Thymus (tissue), 11 donors: ENCODE results near the gene GLDC. TPM values are rescaled to one million over a fixed set of nuclear protein-coding genes. Genes with fewer than 3 reads are reported as not detected.

Experiments used
- DNase-seq, 9 donors: peaks; one replicate each; pipeline ENCODE4 v3.0.0-alpha.2; 2013; ENCODE audit warnings: low spot score in 9 of 9, low read depth in 6 of 9, missing footprints in 1 of 9
- H3K27ac ChIP-seq, 2 donors: one replicate each; pipeline ENCODE4 v1.5.1; 2013; ENCODE audit warnings: control low read depth in 1 of 2, low read depth in 1 of 2, low read length in 1 of 2, mild to moderate bottlenecking in 1 of 2, moderate library complexity in 1 of 2
- H3K27me3 ChIP-seq, 2 donors: one replicate each; pipeline ENCODE4 v1.5.1; 2013; ENCODE audit warnings: low read length in 1 of 2; ENCODE audit not compliant: control insufficient read depth in 2 of 2, insufficient read depth in 1 of 2
- H3K36me3 ChIP-seq, 2 donors: one replicate each; pipeline ENCODE4 v1.5.1; 2013; ENCODE audit warnings: low read length in 1 of 2, mild to moderate bottlenecking in 1 of 2, moderate library complexity in 1 of 2; ENCODE audit not compliant: control insufficient read depth in 2 of 2, insufficient read depth in 2 of 2
- H3K4me1 ChIP-seq, 2 donors: one replicate each; pipeline ENCODE4 v1.5.1; 2013; ENCODE audit warnings: low read length in 2 of 2; ENCODE audit not compliant: control insufficient read depth in 2 of 2, insufficient read depth in 2 of 2
- H3K4me3 ChIP-seq, 2 donors: one replicate each; pipeline ENCODE4 v1.5.1; 2013; ENCODE audit warnings: low read length in 2 of 2, control low read depth in 1 of 2, mild to moderate bottlenecking in 1 of 2
- H3K9me3 ChIP-seq, 2 donors: one replicate each; pipeline ENCODE4 v1.5.1; 2013; ENCODE audit warnings: low read length in 1 of 2, mild to moderate bottlenecking in 1 of 2; ENCODE audit not compliant: control insufficient read depth in 2 of 2, insufficient read depth in 1 of 2
- WGBS: extraction: QIAGEN DNeasy Blood & Tissue Kit; methylation state at CpG from one replicate; pipeline ENCODE4 v1.1.7; 2013; 5-methylcytosine and 5-hydroxymethylcytosine counted together
- polyA plus RNA-seq: library from polyadenylated mRNA; stranded (reverse); fragments of 200-250 nt; gene quantifications from one replicate; pipeline ENCODE4 v1.2.3, GENCODE V29; 2013
- total RNA-seq: library from RNA; stranded (reverse); fragments of 120-200 nt; gene quantifications from one replicate; pipeline ENCODE4 v1.2.4, GENCODE V29; 2013
- donor health status: healthy.

GLDC gene
- total and polyA plus RNA-seq, 2 donors, result 0.71 to 2.2 TPM

DNA sequence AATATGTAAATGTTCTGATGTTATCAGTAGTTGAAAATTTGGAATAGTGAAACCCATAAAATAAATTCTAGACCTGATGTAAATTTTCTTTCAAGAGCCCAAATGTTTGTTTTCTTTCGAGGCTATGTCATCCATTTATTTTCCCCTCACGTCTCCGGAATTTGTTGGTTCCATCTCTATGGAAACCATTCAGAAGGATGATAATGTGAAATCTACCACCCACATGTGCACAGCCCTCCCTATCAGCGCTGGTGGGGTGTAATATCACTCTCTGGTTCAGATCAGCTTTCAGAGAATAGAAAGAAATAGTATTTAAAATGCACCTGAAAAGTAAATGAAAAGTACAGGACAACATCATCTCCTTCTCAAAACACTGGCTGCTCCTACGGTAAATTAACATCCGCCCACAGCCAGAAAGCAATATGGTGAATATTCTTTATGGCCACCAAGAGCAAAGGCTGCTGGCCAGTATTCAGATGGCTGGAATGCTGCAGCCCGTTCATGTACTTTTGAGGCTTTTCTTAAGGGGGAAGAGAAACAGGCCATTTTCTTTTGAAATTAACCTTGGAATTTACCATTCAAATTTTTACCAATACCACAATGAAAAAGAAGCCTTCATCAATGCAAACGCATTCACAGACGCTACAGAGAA, 28.5 kb downstream of the GLDC start:
- no peaks in the 10 kb centered on the region for H3K9me3 ChIP-seq
- H3K36me3 ChIP-seq, result no peaks in the 10 kb centered on the region
- 93% methylated on average over 9 of the region's 9 CpGs for WGBS
- H3K4me1 ChIP-seq, result no peaks in the 10 kb centered on the region
- no peak for DNase-seq
- no peaks in the 10 kb centered on the region for H3K27me3 ChIP-seq
- H3K4me3 ChIP-seq, result no peak overlapping the region
- H3K27ac ChIP-seq, result no peak overlapping the region

DNA sequence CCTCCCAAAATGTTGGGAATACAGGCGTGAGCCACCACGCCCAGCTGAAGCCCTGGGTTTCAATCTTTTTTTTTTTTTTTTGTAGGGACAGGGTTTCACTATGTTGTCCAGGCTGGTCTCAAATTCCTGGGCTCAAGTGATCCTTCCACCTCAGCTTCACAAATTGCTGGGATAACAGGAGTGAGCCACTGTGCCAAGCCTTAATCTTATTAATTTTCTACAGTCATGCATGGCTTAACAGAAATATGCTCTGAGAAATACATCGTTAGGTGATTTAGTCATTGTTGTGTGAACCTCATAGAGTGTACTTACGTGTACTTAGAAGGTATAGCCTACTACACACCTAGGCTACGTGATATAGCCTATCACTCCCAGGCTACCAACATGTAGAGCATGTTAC, 31.0 kb downstream of the GLDC start:
- no peak for DNase-seq
- H3K36me3 ChIP-seq, result no peaks in the 10 kb centered on the region
- no peak overlapping the region for H3K27ac ChIP-seq
- H3K4me3 ChIP-seq, result no peak overlapping the region
- H3K4me1 ChIP-seq, result no peaks in the 10 kb centered on the region
- WGBS, result 96% methylated on average over 5 of the region's 5 CpGs
- H3K9me3 ChIP-seq, result no peaks in the 10 kb centered on the region
- H3K27me3 ChIP-seq, result no peaks in the 10 kb centered on the region

DNA sequence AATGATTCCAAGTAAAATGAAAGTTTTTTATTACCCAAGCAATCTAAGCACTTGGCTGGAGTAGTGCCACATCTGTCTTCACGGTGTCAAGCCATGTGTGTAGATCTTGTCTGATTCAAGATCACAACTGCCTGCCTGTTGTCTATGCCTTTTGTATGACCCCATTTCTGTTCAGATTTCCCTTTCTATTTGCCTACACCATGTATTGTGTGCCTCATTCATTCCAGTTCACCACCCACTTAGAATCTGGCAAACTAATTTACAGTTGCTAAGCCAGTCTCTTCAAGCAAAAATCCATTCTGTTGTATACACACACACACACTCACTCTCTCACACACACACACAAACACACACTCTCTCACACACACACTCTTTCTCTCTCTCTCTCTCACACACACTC, 33.7 kb downstream of the GLDC start:
- H3K27ac ChIP-seq, result no peak overlapping the region
- H3K27me3 ChIP-seq, result no peaks in the 10 kb centered on the region
- H3K4me3 ChIP-seq, result no peak overlapping the region
- no peaks in the 10 kb centered on the region for H3K4me1 ChIP-seq
- H3K36me3 ChIP-seq, result no peaks in the 10 kb centered on the region
- whole genome bisulfite sequencing, result 95% methylated on average over 1 of the region's 1 CpG
- DNase-seq, result no peak
- H3K9me3 ChIP-seq, result no peaks in the 10 kb centered on the region

GRCh38 chr9:6610073-6610472, 35.5 kb downstream of the GLDC start:
- Histone ChIP-seq H3K9me3 (no peaks in the 10 kb centered on the region), H3K4me3 (no peak overlapping the region), H3K36me3 (no peaks in the 10 kb centered on the region), H3K27ac (no peak overlapping the region), H3K27me3 (no peaks in the 10 kb centered on the region), H3K4me1 (no peaks in the 10 kb centered on the region)
- WGBS, result 96% methylated on average over 2 of the region's 2 CpGs
- DNase-seq, result no peak

DNA sequence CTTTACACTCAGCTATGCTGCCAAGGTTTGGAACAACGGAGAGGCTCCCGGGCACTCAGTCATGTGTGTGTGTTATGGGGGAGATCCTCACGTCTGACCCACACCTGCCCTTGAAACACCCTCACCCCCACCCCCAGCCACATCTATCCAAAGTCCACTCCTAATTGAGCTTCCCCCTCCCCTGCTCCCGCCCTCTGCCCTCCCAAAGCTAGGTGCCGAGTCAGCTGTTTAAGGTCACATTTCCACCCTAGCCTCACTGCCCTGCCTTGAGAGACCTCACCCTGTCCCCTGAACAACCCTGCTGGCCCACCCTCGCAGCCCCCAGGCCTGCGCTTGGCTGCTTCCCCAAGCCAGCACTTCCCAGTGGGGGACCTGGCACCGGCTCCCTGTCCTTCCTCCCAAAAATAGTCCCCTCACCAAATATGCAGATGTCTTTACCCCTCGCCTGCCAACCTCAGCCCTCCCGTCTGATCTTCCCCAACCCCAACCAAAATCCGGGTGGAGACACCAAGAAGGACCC, 36.0 kb downstream of the GLDC start:
- Histone ChIP-seq H3K4me1 (no peaks in the 10 kb centered on the region), H3K27ac (no peak overlapping the region), H3K4me3 (no peak overlapping the region), H3K36me3 (no peaks in the 10 kb centered on the region), H3K9me3 (no peaks in the 10 kb centered on the region), H3K27me3 (no peaks in the 10 kb centered on the region)
- WGBS, result 97% methylated on average over 11 of the region's 11 CpGs
- DNase-seq, result no peak

DNA sequence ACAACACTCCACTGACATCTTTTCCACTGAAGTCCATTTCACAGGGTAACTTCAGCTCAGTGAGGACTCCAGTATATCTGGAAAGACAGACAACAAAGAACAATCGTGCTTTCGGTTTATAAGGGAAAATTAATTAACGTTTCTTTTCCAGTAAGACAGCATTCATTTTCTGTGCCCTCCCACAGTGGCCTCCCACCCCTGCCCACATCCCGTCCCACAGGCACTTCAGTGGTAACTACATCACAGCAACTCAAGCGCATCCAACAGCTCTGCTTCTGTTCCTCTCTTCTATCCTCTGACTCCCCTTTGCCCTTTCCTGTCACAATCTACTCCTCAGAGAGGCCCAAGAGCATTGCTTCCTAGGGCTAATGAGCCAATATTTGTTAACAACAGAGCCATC, 40.3 kb downstream of the GLDC start:
- H3K27ac ChIP-seq, result no peak overlapping the region
- H3K27me3 ChIP-seq, result no peaks in the 10 kb centered on the region
- no peak for DNase-seq
- H3K4me3 ChIP-seq, result no peak overlapping the region
- no peaks in the 10 kb centered on the region for H3K4me1 ChIP-seq
- H3K9me3 ChIP-seq, result no peaks in the 10 kb centered on the region
- H3K36me3 ChIP-seq, result no peaks in the 10 kb centered on the region
- 93% methylated on average over 5 of the region's 5 CpGs for WGBS

GRCh38 chr9:6600426-6600825, 45.1 kb downstream of the GLDC start:
- over 99% methylated on average over 4 of the region's 4 CpGs for WGBS
- DNase-seq, result no peak

GRCh38 chr9:6600006-6600405, 45.5 kb downstream of the GLDC start:
- WGBS, result 96% methylated on average over 5 of the region's 5 CpGs
- Histone ChIP-seq H3K27ac (no peak overlapping the region), H3K4me1 (no peaks in the 10 kb centered on the region), H3K4me3 (no peak overlapping the region), H3K36me3 (no peaks in the 10 kb centered on the region), H3K9me3 (no peaks in the 10 kb centered on the region), H3K27me3 (no peaks in the 10 kb centered on the region)
- no peak for DNase-seq

More at GRCh38 chr9:6600426-6600825, 45.1 kb downstream of the GLDC start:
- no peak overlapping the region for H3K27ac ChIP-seq
- no peak overlapping the region for H3K4me3 ChIP-seq
- H3K36me3 ChIP-seq, result no peaks in the 10 kb centered on the region
- H3K9me3 ChIP-seq, result no peaks in the 10 kb centered on the region
- H3K27me3 ChIP-seq, result no peaks in the 10 kb centered on the region
- no peaks in the 10 kb centered on the region for H3K4me1 ChIP-seq

DNA sequence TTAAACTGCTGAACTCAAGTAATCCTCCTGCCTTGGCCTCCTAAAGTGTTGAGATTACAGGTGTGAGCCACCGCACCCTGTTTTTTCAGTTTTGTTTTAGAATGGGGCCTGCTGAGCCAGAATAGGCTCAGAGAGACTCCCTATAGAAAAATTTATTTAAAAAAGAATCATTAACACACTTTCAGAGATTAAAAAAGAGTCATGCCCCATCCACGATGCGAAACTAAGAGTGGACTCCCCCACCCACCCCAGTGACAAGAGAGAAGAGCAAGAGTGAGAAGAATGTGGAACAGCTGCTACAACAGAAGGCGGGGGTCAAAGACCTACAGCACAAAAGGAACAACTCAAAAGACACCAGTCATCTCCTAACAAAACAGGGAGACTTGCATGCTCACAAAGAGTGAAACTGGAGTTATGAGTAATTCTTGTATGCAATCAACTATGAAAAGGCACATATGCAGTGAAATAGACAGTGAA, 47.2 kb downstream of the GLDC start:
- H3K4me3 ChIP-seq, result no peak overlapping the region
- H3K9me3 ChIP-seq, result no peaks in the 10 kb centered on the region
- H3K4me1 ChIP-seq, result no peaks in the 10 kb centered on the region
- H3K27ac ChIP-seq, result no peak overlapping the region
- no peak for DNase-seq
- H3K36me3 ChIP-seq, result no peaks in the 10 kb centered on the region
- no peaks in the 10 kb centered on the region for H3K27me3 ChIP-seq
- 92% methylated on average over 4 of the region's 4 CpGs for WGBS
